NCI-H345 treated with DMSO at 0.1 percent for 48 hours (cell line): Measurements from ENCODE around the gene NRGN.

Experiments used
- DNase-seq: peaks from one replicate; lab custom pipeline; 2025; ENCODE audit not compliant: unreplicated experiment; lab: John Stamatoyannopoulos, UW

Gene NRGN

GRCh38 chr11:124779568-124779967 lies 39.8 kb downstream of the NRGN start:
- DNase-seq: no peak

GRCh38 chr11:124783002-124783401 lies 43.3 kb downstream of the NRGN start:
- no peak for DNase-seq

DNA sequence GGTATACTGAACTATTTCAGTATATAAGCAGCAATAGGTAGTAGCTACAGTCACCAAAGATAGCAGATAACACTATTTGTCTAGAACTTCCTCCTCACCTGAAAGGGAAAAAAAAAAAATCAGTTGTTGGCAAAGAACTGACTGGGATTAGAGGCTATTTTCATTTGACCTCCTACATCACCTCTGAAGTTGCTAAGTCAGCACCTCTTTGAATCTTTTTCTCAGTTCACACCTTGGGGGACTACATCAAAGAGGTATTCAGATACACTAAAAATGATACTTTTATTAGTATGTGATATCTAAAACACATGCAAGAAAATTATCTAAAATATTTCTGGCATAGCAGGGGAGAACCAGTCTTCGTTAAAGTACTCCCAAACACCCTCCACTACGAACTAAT lies 44.3 kb downstream of the NRGN start:
- no peak for DNase-seq

DNA sequence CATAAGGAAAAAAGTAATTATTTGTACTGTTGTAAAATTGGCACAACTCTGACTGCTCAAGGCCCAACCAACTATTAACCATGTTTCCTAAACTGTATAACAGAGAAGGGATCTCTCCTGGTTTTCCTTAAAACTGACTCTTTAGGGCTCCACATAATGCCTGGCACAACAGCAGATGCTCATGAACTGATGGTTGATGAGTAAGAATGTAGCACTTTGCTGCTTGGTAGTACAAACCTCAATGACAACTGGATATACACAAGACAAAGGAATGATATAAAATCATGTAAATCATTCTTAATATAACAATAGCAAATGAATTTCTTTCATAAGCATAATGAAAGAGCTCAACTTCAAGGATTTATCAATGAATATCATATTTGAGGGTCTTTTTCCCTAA lies 48.8 kb downstream of the NRGN start:
- DNase-seq: no peak

- peak; percentile 3 for DNase-seq
Measured at GRCh38 chr11:124791626-124792341, 52.0 kb downstream of the NRGN start.

- DNase-seq: peak; percentile 4
Measured at GRCh38 chr11:124793466-124794278, 53.9 kb downstream of the NRGN start.

GRCh38 chr11:124796312-124796711 lies 56.6 kb downstream of the NRGN start:
- no peak for DNase-seq
